GM12878 (cell line): ENCODE measurements around the gene ABCD3.
A peak's percentile ranks its signal among the peaks of the same experiment; 100 is the strongest.

ENCODE experiments used
- CHD1 ChIP-seq: IDR thresholded peaks from 2 replicates; pipeline ENCODE4 v1.6.1; 2012; ENCODE audit warnings: low read depth, low read length, improper control_type of control experiment
- CREM ChIP-seq: IDR thresholded peaks from 2 replicates; pipeline ENCODE4 v1.6.1; 2014; ENCODE audit warnings: antibody characterized with exemption, low read depth
- CTCF ChIP-seq, 3 experiments: IDR thresholded peaks in 2 of 3; conservative IDR thresholded peaks in 1 of 3; 2 replicates each; pipeline ENCODE4 v1.5.1; 2011; ENCODE audit warnings: low read depth in 3 of 3, low read length in 3 of 3, mild to moderate bottlenecking in 3 of 3, control low read depth in 2 of 3, moderate library complexity in 2 of 3, inconsistent platforms in 1 of 3, mixed read lengths in 1 of 3; ENCODE audit not compliant: control insufficient read depth in 2 of 3, insufficient read depth in 1 of 3; ENCODE audit errors: extremely low read depth in 1 of 3
- EP300 ChIP-seq, 2 experiments: fragments of 150-350 bp in 1 of 2; IDR thresholded peaks; 2 replicates each; pipeline ENCODE4 v1.6.1; 2011 to 2012; ENCODE audit warnings: low read depth in 2 of 2, low read length in 2 of 2, borderline replicate concordance in 1 of 2, improper control_type of control experiment in 1 of 2, inconsistent platforms in 1 of 2; ENCODE audit not compliant: control insufficient read depth in 1 of 2
- FOXM1 ChIP-seq: IDR thresholded peaks from 2 replicates; pipeline ENCODE4 v1.6.1; 2012; ENCODE audit warnings: low read depth, mild to moderate bottlenecking, inconsistent platforms, low read length, moderate library complexity
- GABPA ChIP-seq: IDR thresholded peaks from 2 replicates; pipeline ENCODE4 v1.6.1; 2014; ENCODE audit warnings: antibody characterized with exemption, low read depth, mild to moderate bottlenecking, inconsistent platforms
- POLR2A ChIP-seq: IDR thresholded peaks from 2 replicates; pipeline ENCODE4 v1.6.1; 2011; ENCODE audit warnings: low read depth, mild to moderate bottlenecking, low read length
- STAT3 ChIP-seq: IDR thresholded peaks from 2 replicates; pipeline ENCODE4 v1.6.1; 2011; ENCODE audit warnings: low read depth, low read length, improper control_type of control experiment
- SUZ12 ChIP-seq: fragments of 200-600 bp; sonication (generic); IDR thresholded peaks from one replicate; pipeline ENCODE4 v1.6.1; 2018; ENCODE audit warnings: antibody characterized with exemption, mild to moderate bottlenecking; ENCODE audit not compliant: unreplicated experiment
- TAF1 ChIP-seq: IDR thresholded peaks from 2 replicates; pipeline ENCODE4 v1.6.1; 2011; ENCODE audit warnings: mild to moderate bottlenecking, low read depth, low read length, borderline replicate concordance
- USF1 ChIP-seq: IDR thresholded peaks from 2 replicates; pipeline ENCODE4 v1.6.1; 2011; ENCODE audit warnings: borderline replicate concordance, low read depth, mild to moderate bottlenecking, moderate library complexity, mixed read lengths, low read length; ENCODE audit not compliant: insufficient read depth; ENCODE audit errors: extremely low read length
- ZBTB33 ChIP-seq: fragments of 450-650 bp; IDR thresholded peaks from 2 replicates; pipeline ENCODE4 v1.6.1; 2017; ENCODE audit warnings: mild to moderate bottlenecking

GRCh38 chr1:94417978-94418663 is at the start of gene ABCD3:
- TF ChIP-seq CTCF (IDR thresholded peaks at IDR 0.05 in 2 of 3, conservative IDR thresholded peaks at IDR 0.05 in 1 of 3; ENCODE audit: control insufficient read depth in 2 of 3, extremely low read depth in 1 of 3, insufficient read depth in 1 of 3, low read depth in 3 of 3, low read length in 3 of 3) (no peak), CREM (peak; percentile 45; the same call in 1 of the 2 replicates), GABPA (no peak), SUZ12 (no peak), STAT3 (no peak), EP300 (IDR thresholded peaks at IDR 0.05; ENCODE audit: borderline replicate concordance in 1 of 2, control insufficient read depth in 1 of 2, low read depth in 2 of 2, low read length in 2 of 2) (0 out of 4 replicates have a peak, but pooled peaks have one; percentile 9 to 11), CHD1 (no peak), ZBTB33 (no peak), POLR2A (peak; percentile 94), USF1 (no peak), FOXM1 (no peak), TAF1 (peak; percentile 73; the same call in 1 of the 2 replicates)
